Liver (tissue), 9 donors: Measurements from ENCODE around the gene NTM. TPM values are rescaled to one million over a fixed set of nuclear protein-coding genes. Genes with fewer than 3 reads are reported as not detected.

Experiments used
- DNase-seq: peaks from one replicate; pipeline ENCODE4 v3.0.0-alpha.2; 2017; ENCODE audit warnings: low spot score
- H3K27ac ChIP-seq, 2 donors: one replicate each; pipeline ENCODE4 v1.7.0; 2013; ENCODE audit warnings: inconsistent platforms in 2 of 2, low read length in 2 of 2, control low read depth in 1 of 2, low read depth in 1 of 2, mild to moderate bottlenecking in 1 of 2
- H3K27me3 ChIP-seq, 4 donors: one replicate each; pipeline versions ENCODE4 v1.6.1 to v1.7.0; 2013; ENCODE audit warnings: low read length in 3 of 4, inconsistent platforms in 1 of 4, mild to moderate bottlenecking in 1 of 4, moderate library complexity in 1 of 4; ENCODE audit not compliant: control insufficient read depth in 4 of 4, insufficient read depth in 4 of 4
- H3K36me3 ChIP-seq, 4 donors: one replicate each; pipeline versions ENCODE4 v1.6.1 to v1.7.0; 2013; ENCODE audit warnings: low read length in 3 of 4, mild to moderate bottlenecking in 3 of 4, low read depth in 1 of 4, moderate library complexity in 1 of 4; ENCODE audit not compliant: control insufficient read depth in 4 of 4, insufficient read depth in 3 of 4
- H3K4me1 ChIP-seq, 4 donors: one replicate each; pipeline versions ENCODE4 v1.6.1 to v1.7.0; 2013; ENCODE audit warnings: low read length in 3 of 4, mild to moderate bottlenecking in 3 of 4, moderate library complexity in 1 of 4; ENCODE audit not compliant: control insufficient read depth in 4 of 4, insufficient read depth in 4 of 4
- H3K4me3 ChIP-seq, 3 donors: one replicate each; pipeline versions ENCODE4 v1.6.1 to v1.7.0; 2013; ENCODE audit warnings: low read length in 3 of 3, control low read depth in 1 of 3, low read depth in 1 of 3, mild to moderate bottlenecking in 1 of 3
- H3K9ac ChIP-seq, 2 donors: one replicate each; pipeline ENCODE4 v1.7.0; 2013; ENCODE audit warnings: low read length in 2 of 2, mild to moderate bottlenecking in 2 of 2, moderate library complexity in 2 of 2, control low read depth in 1 of 2, low read depth in 1 of 2
- H3K9me3 ChIP-seq, 4 donors: one replicate each; pipeline versions ENCODE4 v1.6.1 to v1.7.0; 2013; ENCODE audit warnings: low read length in 3 of 4; ENCODE audit not compliant: control insufficient read depth in 4 of 4
- FOXA1 ChIP-seq: IDR thresholded peaks from 2 replicates; pipeline ENCODE4 v1.6.1; 2016; ENCODE audit warnings: antibody characterized with exemption
- FOXA2 ChIP-seq: IDR thresholded peaks from 2 replicates; pipeline ENCODE4 v1.6.1; 2016; ENCODE audit warnings: antibody characterized with exemption
- GABPA ChIP-seq, 2 donors: IDR thresholded peaks in 1 of 2; conservative IDR thresholded peaks in 1 of 2; 2 replicates each; pipeline ENCODE4 v1.6.1; 2016; ENCODE audit warnings: antibody characterized with exemption in 2 of 2, mild to moderate bottlenecking in 1 of 2, moderate library complexity in 1 of 2
- HNF4A ChIP-seq, 2 donors: conservative IDR thresholded peaks; 2 replicates each; pipeline ENCODE4 v1.6.1; 2016; ENCODE audit warnings: antibody characterized with exemption in 2 of 2, mild to moderate bottlenecking in 2 of 2
- HNF4G ChIP-seq: IDR thresholded peaks from 2 replicates; pipeline ENCODE4 v1.6.1; 2016; ENCODE audit warnings: antibody characterized with exemption
- JUND ChIP-seq, 2 donors: IDR thresholded peaks; 2 replicates each; pipeline ENCODE4 v1.6.1; 2016; ENCODE audit warnings: antibody characterized with exemption in 2 of 2
- MAX ChIP-seq: IDR thresholded peaks from 2 replicates; pipeline ENCODE4 v1.6.1; 2016; ENCODE audit warnings: antibody characterized with exemption
- NR2F2 ChIP-seq: IDR thresholded peaks from 2 replicates; pipeline ENCODE4 v1.6.1; 2016; ENCODE audit warnings: antibody characterized with exemption
- RAD21 ChIP-seq, 2 donors: IDR thresholded peaks; 2 replicates each; pipeline ENCODE4 v1.6.1; 2016; ENCODE audit warnings: antibody characterized with exemption in 2 of 2, mild to moderate bottlenecking in 2 of 2
- REST ChIP-seq: IDR thresholded peaks from 2 replicates; pipeline ENCODE4 v1.6.1; 2016; ENCODE audit warnings: antibody characterized with exemption, mild to moderate bottlenecking
- RXRA ChIP-seq, 2 donors: IDR thresholded peaks; 2 replicates each; pipeline ENCODE4 v1.6.1; 2017 to 2018; ENCODE audit warnings: antibody characterized with exemption in 2 of 2, mild to moderate bottlenecking in 1 of 2
- TAF1 ChIP-seq: conservative IDR thresholded peaks from 2 replicates; pipeline ENCODE4 v1.6.1; 2016; ENCODE audit warnings: antibody characterized with exemption, mild to moderate bottlenecking
- YY1 ChIP-seq: IDR thresholded peaks from 2 replicates; pipeline ENCODE4 v1.6.1; 2016; ENCODE audit warnings: antibody characterized with exemption, mild to moderate bottlenecking
- ZBTB33 ChIP-seq: IDR thresholded peaks from 2 replicates; pipeline ENCODE4 v1.6.1; 2016; ENCODE audit warnings: antibody characterized with exemption
- whole genome bisulfite sequencing: extraction: QIAGEN DNeasy Blood & Tissue Kit; methylation state at CpG from one replicate; pipeline ENCODE4 v1.1.7; 2013; 5-methylcytosine and 5-hydroxymethylcytosine counted together
- polyA plus RNA-seq, 2 donors: library from polyadenylated mRNA; stranded (reverse) in 1 of 2; unstranded in 1 of 2; fragments of 200-250 nt in 1 of 2; fragments of >200 nt in 1 of 2; fragmentation: Nextera tagmentation in 1 of 2; extraction: Ambion mirVana in 1 of 2; gene quantifications; one replicate each; pipeline versions ENCODE4 v1.2.1 to v1.2.3, GENCODE V29; 2013 to 2015
- total RNA-seq, 2 donors: library from RNA; depleted of rRNA; stranded (reverse); fragments of >200 nt; gene quantifications; one replicate each; pipeline ENCODE4 v1.2.3, GENCODE V29; 2014
- donor health status: healthy.
- donor health status: healthy.
- donor health status: healthy.
- donor health status: healthy.
- donor health status: healthy.

The NTM gene
- total and polyA plus RNA-seq, 4 donors = 0.08 to 1.1 (median 0.08) TPM; not detected in 1

- TF ChIP-seq ZBTB33 = no peak
- TF ChIP-seq HNF4G = no peak
- Histone ChIP-seq H3K4me3 (no peak overlapping the region), H3K27me3 (peaks cover 0 to 15% (median 2%) of the 10 kb centered on the region in 4 donors), H3K27ac (no peak overlapping the region), H3K9ac (no peak overlapping the region), H3K4me1 (no peaks in the 10 kb centered on the region), H3K36me3 (no peaks in the 10 kb centered on the region), H3K9me3 (no peaks in the 10 kb centered on the region)
- WGBS = 69% methylated on average over 5 of the region's 5 CpGs
- no peak for DNase-seq
Measured at GRCh38 chr11:131796541-131796940, 426.1 kb downstream of the NTM start.

- Histone ChIP-seq H3K9me3 (no peaks in the 10 kb centered on the region), H3K27me3 (peaks cover 0 to 10% (median 3%) of the 10 kb centered on the region in 4 donors), H3K4me3 (no peak overlapping the region), H3K4me1 (no peaks in the 10 kb centered on the region), H3K9ac (no peak overlapping the region), H3K27ac (no peak overlapping the region), H3K36me3 (no peaks in the 10 kb centered on the region)
- 78% methylated on average over 2 of the region's 2 CpGs for WGBS
- TF ChIP-seq GABPA (IDR thresholded peaks at IDR 0.05 in 1 of 2, conservative IDR thresholded peaks at IDR 0.05 in 1 of 2) = no peak
- TF ChIP-seq RAD21 (IDR thresholded peaks at IDR 0.05) = no peak
- TF ChIP-seq ZBTB33 = no peak
- TF ChIP-seq RXRA (IDR thresholded peaks at IDR 0.05) = no peak
- no peak for TF ChIP-seq FOXA2
- TF ChIP-seq TAF1 = no peak
- TF ChIP-seq NR2F2 = no peak
- no peak for TF ChIP-seq REST
- DNase-seq = no peak
Measured at GRCh38 chr11:131800452-131800851, 430.0 kb downstream of the NTM start.

- DNase-seq = no peak
- WGBS = 38% methylated on average over 9 of the region's 9 CpGs
- H3K9me3 ChIP-seq = no peaks in the 10 kb centered on the region
- peaks cover 0 to 5% (median 3%) of the 10 kb centered on the region in 4 donors for H3K27me3 ChIP-seq
- no peaks in the 10 kb centered on the region for H3K4me1 ChIP-seq
- H3K36me3 ChIP-seq = no peaks in the 10 kb centered on the region
- H3K27ac ChIP-seq = no peak overlapping the region
- H3K4me3 ChIP-seq = no peak overlapping the region
- no peak overlapping the region for H3K9ac ChIP-seq
- TF ChIP-seq MAX = no peak
- TF ChIP-seq FOXA2 = no peak
- TF ChIP-seq GABPA (IDR thresholded peaks at IDR 0.05 in 1 of 2, conservative IDR thresholded peaks at IDR 0.05 in 1 of 2) = no peak
- no peak for TF ChIP-seq REST
- no peak for TF ChIP-seq FOXA1
- no peak for TF ChIP-seq YY1
- TF ChIP-seq RXRA (IDR thresholded peaks at IDR 0.05) = no peak
- TF ChIP-seq HNF4A (conservative IDR thresholded peaks at IDR 0.05) = no peak
- TF ChIP-seq JUND (IDR thresholded peaks at IDR 0.05) = no peak
- TF ChIP-seq TAF1 = no peak
Measured at GRCh38 chr11:131802440-131803115, 432.2 kb downstream of the NTM start.
